GM18867 (cell line): ENCODE data around the gene CDC20B.

Experiments
- ATAC-seq: cut with Tn5 transposase; IDR thresholded peaks from one replicate; pipeline ENCODE4 v1.9.1; 2021; ENCODE audit warnings: mild to moderate bottlenecking, moderate library complexity; ENCODE audit not compliant: unreplicated experiment

The CDC20B gene, protein sequence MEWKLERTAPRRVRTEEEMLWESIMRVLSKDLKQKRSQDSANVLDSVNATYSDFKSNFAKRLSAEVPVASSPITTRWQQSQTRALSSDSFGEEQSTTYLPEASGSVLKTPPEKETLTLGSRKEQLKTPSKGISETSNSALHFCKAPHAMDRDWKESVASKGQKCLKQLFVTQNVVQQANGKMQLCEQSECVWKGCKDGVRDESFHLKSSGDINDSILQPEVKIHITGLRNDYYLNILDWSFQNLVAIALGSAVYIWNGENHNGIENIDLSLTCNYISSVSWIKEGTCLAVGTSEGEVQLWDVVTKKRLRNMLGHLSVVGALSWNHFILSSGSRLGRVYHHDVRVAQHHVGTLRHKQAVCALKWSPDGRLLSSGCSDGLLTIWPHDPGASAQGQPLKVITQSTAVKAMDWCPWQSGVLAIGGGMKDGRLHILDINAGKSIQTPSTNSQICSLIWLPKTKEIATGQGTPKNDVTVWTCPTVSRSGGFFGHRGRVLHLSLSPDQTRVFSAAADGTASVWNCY

DNA sequence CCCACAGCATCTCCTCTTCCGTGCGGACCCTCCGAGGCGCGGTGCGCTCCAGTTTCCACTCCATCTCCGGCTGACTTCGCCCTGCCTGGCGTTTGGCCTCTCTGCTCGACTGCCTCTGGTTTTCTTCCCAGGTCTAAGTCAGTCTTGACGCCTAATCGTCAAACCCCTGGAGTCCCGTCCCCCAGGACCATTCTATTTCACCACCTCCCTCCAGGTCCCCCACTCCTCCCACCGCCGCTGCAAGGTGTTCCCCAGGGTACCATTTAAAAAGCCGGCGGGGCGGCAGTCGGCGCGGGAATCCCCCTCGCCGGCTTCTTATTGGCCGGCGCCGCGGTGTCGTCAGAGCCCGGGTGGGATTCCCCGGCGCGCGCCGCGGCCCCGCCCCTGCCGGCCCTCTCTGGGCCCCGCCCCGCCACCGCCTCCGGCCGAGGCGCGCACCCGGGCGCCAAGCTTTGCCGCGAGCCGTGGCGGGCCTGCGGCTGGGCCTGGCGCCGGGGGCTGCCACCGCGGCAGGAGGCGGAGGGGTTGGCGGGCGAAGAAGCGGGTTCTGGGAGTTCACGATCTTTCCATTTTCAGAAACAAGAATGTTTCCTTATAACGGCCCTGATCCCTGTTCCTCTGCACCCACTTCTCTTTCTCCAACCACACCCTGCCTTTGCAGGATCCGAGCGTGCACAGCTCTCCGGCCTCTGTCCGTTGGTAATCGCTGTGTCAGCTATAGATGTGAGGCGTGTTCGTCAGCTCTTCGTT, at the start of gene CDC20B:
Gene CDC20B (minus strand): TSS at position 241 of the 750 bp plus-strand sequence. CDS start 177 bp downstream, at position 64.
- ATAC-seq, result peak; percentile 91

DNA sequence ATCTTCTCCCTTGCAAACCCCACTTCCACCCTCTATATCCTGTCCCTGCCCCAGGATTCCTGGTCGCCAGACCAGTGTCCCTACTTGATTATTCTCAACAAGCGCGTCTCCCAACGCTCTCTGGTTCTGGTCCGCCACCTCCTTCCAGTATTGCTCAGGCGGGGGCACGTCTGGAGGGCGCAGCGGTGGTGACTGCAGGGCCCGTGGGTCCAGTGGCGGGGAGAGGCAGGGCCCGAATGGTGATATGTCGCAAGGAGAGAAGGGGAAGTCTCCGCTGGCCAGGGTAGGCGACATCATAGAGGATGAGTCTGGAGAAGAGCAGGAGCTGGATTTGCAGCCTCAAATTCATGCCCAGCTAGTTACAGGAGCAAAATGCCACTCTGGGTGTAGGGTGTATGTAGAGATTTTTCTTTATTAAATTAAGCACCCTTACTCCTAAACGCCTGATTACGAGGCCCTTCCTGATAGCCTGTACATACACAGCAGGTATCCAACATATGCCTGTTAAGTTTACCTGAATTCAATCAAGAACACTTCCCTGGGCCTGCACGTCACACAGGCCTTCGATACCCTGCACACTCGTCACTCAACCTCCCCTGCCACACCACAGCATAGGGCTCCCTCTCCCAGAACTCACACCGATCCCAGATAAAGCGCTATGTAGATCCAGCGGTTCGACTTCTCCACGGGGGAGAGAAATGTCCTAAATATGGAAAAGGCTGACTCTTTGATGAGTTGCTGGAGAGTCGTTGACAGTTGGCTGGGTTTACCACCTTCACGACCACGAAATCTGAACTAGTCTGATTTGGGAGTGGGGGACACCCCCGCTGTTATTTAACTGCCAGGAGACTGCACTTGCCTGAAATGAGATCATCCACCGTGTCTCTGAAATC, 49.4 kb upstream of the CDC20B start:
- no peak for ATAC-seq

DNA sequence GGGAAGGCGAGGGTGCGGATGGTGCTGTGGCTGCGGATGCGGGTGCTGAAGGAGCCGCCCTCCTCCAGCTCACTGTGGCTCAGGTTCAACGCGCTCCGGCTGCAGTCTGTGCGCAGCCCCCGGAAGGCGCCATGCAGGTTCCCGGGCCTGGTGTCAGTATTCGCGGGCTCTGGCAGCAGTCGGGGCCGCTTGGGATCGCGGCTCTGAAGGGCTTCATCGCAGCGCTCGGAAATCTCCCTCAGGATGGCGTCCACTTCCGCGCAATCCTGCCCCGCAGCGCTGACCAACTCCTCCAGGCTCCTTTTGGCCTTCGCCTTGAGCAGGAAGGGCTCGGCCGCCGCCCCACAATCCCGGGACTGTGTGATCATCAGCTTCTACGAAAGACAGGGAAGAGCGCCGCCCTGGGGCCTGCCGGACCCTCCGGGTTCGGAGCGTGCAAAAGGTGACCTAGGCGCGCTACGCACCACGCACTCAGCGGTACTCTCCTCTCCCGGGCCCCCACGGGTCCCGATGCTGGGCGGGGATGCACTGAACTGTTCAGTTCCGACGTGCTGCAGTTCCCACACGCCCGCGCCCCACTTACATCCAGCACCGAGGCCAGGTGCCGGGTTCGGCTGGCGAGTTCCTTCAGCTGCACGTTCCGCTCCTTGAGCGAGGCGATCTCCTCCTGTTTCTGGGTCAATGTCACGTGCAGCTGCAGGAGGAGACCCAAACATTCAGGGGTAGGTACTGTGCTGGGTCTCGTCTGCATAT, 47.6 kb upstream of the CDC20B start:
- no peak for ATAC-seq

DNA sequence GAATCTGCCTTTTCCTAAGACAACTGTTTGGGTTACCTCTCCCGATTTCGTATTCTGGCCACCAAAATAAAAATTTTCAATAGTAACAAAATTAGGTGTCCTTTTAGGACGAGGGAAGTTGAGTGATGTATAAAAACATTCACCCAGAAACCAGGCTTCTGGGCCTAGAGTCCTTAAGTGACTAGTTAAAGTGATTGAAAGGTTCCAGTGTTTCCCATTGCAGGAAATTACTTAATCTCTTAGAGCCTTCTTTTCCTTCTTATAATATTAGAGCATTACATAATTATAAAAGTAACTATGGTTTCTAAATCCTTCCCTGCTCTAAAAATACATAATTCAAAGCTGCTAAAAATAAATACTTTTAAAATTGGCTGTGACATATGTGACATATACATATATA, 46.8 kb upstream of the CDC20B start:
- ATAC-seq, result no peak

DNA sequence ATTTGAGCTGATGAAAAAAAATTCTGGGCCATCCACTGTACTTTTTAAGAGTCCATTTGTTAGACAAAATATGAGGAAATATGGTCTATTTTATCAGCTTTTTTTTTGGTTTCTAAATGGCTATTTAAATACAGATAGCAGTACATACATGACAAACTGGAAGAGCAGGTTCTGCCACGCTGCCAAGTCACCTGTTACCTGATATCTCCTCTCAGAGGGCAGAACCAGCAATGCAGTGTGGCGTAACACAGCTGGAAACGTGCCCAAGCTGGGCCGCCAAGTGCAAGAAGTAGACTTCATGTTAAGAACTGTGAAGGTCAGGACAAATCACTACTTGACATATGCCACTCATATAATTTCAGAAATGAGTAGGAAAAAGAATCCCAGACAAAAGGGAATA, 46.0 kb upstream of the CDC20B start:
- no peak for ATAC-seq

DNA sequence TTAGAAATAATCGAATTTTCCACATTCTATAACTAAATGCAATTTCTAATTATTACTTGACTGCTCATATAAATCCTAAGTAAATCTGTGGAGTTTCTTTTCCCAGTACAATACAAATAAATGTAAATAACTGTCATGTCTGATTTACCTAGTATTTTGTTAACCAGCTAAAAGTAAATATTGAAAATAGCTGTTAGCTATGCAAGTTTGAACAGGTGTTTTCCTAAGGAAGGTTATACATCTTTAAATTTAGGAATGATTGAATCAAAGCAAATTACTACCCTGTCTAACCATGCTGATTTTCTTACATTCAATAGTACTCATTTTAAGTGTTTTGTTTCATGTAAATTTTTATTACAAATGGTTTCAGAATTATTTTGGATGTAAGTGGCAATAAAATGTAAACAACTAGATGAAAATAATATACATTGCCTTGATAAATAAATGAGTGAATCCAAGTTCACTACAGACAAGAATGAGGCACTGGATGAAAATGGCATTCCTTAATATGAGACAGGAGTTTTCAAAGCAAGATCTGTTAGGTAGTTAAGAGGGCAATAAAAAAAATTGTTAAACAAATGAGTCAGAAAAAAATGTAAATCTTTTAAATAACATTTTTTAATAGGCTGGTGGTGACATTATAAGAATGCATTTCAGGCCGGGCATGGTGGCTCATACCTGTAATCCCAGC, 38.4 kb upstream of the CDC20B start:
- no peak for ATAC-seq

DNA sequence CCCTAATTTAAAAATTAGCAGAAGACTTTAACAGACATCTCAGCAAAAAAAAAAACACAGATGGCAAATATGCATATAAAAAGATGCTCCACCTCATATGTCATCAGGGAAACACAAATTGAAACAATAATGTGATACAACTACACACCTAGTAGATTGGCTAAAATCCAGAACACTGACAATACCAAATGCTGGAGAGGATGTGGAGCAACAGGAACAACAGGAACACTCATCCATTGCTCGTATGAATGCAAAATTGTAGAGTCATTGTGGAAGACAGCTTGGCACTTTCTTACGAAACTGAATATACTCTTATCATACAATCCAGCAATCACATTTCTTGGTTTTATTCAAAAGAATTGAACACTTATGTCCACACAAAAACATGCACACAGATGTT, 32.0 kb upstream of the CDC20B start:
- no peak for ATAC-seq

DNA sequence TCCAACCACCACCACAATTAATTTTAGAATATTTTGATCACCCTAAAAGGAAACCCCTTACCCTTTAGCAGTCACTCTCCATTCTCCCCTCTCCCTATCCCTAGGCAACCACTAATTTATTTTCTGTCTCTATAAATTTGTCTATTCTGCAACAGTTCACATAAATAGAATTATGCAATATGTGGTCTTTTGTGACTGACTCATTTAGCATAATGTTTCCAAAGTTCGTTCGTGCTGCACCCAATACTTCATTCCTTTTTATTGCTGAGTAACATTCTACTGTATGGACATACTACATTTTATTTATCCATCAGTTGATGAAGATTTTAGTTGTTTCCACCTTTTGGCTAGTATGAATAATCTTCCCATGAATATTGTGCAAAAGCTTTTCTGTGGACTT, 18.2 kb upstream of the CDC20B start:
- no peak for ATAC-seq

DNA sequence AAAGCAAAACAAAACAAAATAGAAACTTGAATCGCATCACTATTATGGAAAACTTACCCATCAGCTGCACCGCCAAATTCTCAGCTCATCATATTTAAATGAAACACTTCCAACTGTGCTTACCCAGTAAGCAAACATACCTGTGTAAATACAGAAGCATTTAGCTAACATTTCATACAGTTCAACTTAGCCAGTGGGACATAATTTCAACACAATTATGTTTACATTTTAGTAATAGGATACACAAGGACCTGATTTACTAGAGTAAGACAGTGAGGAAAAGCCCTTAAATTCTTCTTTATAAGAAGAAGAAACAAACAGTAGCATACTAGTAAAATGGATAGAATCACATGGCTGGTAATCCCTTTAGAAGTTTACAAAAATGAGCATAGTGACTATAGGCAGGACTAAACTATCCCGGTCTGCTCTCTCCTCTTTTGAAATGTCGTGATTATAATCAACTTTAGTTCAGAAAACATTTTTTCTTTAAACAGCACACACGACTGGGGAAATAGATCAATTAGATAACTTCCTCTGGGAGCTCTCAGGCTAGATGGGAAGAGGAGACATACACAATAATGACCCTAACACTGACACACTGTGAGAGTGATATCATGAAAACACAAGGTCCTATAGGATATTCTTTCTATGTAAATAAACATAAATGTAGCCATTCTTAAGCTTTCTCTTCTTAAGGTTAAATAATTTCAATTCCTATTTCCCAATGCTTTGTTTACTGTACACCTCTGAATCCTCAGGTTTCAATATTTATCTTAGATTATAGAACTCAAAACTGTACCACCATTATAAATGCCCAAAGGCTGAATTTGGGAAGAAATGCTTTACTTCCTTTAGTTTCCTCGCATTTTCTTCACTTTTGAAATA, 15.9 kb upstream of the CDC20B start:
- ATAC-seq, result no peak

DNA sequence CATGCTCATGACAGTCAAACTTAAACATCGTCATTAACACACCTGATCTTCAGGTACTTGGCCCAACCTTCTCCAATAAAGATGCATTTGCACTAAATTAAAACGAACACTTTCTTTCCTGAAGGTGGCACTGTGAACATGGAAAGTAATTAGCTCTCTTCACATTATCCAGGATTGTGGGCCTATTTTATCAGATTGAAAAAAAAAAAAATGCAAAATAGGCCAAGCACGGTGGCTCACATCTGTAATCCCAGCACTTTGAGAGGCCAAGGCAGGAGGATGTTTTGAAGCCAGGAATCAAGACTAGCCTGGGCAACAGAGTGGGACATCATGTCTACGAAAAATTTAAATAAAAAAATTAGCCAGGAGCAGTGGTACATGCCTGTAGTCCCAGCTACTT, 14.4 kb upstream of the CDC20B start:
- no peak for ATAC-seq

DNA sequence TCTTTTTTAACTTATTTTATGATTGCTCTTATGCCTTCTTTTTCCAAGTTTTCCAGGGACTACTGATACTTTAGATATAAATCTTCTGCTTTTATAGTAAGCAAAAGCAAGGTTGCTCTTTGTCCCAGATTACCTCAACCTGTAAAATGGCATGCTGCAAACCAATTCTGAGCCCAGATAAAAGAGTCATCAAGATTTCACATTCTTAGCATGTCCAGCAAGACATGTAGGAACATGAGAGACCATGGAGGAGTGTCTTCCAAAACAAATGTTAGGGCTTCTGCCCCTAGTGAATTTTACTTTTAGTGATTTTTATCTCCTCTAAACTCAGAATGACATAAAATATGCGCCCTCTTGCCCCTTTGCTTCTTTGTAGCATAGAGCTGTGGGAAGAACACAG, 7.0 kb upstream of the CDC20B start:
- ATAC-seq, result no peak

DNA sequence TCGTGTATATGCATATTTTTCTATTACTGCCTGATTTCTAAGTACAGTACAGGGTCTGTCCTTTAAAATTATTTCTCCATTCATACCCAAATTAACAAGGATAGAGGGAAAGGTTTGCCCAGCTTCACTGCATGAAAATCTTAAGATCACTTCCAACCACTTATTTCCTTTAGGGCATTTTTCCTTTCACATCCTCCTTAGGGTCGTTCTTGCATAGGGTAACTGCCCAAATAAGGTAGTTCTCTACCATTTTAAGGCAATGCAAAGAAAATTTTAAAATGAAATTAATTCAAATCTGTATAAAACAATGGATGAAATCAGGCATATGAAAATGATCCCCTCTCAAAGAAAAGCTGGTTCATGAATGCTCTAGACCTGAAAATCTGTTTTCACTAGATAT, 4.1 kb upstream of the CDC20B start:
- no peak for ATAC-seq

DNA sequence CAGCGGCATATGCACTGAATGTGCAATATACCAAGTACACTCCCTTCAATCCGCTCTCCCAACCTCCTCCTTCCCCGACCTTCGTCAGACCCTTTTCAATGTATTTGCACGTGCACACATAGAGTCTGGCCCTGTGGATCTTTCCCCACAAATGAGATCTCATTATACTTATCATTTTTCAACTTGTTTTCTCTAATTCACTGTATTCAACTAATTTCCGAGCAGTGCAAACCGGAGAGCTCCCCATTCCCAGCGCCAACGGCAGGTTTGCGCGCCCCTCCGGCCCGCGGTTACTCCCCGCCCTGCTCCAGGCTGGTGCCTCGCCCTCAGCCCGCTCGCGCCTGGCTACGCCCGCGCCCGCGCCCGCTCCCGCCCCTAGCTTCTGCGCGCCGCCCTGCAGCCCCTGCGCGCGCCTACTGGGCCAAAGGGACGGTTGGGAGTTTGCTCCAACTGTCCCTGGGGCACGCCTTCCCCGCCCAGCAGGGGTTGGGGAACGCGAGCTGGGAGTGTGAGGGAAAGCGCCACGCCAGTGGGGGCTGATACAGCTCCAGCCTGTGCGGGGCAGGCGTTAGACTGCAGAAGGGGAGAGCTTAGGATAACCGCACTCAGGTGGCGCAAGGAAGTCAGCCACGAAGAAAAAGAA, 3.3 kb upstream of the CDC20B start:
- no peak for ATAC-seq

DNA sequence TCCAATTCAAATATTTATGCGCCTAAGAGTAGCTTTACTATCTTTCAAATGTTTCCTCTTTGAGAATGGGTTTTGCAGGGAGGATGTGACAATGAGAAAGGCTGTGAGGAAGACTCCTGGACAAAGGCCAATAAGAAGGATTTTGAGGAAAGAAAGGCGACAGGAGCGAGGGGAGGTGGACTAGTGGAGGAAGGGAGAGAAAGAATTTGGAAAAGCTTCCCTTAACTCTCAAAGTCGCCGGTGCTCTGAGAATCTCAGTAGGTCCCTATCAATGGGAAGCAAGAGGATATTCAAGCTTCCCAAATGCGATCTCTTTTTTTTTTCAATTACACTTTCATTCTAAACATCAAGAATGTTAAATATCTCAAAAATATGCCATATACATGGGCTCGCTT, 2.8 kb upstream of the CDC20B start:
- no peak for ATAC-seq

DNA sequence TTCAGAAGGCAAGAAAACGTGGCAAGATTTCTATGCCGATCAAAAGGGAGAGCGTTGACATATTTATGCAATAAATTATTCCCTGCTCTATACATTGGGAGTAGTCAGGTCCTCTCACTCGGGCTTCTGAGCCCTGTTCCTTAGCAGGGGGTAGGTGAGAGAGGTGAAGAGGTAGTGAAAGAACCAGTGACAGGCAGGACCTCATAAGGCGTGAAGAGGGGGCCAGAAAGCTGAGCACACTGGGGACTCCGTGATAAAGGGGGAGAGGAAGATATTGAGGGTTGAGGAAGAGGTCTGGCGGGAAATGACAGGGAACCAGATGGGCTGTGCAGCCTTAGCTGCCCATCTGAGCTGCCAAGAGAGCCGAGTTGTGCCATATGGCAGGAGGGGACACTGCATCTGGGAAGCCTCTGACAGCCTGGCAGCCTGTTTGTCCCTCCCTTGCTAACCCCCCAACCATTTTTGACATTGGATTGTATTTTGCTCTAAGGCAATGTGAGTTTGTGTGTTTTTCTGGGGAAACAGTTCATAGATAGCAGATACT, 782 bp upstream of the CDC20B start:
- peak; percentile 4 for ATAC-seq

DNA sequence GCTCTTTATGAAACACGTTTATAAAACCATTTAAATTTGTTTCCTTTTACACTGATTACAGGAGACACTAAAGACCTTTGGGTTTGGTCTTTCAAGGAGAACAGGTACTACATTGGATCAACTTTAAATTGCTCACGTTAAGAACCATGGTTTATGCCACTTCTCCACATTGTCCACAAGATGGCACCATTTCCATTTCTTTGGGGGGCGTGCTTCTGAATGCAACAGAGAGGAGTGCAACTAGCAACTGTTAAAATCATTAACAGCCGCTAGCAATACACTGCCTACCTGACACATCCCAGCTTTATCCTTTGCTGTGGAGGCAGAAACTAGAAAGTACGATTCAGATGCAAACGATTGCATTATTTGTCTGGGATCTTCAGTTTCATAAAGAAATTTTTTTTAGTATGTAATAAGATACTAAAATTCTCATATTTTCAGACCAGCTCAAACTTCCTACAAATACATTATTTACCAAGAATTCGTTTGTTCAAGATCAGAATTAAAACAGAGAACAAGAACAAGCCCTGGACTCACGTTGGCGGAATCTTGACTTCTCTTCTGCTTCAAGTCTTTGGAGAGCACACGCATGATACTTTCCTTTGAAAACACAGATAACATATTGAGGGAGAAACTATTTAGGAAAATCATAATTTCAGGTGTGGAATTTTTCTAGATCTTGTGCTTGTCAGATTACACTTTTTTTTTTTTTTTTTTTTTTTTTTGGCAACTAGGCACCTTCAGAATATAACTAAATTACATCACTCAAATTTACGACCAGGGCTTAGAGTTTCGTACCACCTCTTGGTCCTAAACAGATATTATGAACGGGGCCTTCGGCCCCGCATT, 702 bp downstream of the CDC20B start:
- ATAC-seq, result peak; percentile 71

DNA sequence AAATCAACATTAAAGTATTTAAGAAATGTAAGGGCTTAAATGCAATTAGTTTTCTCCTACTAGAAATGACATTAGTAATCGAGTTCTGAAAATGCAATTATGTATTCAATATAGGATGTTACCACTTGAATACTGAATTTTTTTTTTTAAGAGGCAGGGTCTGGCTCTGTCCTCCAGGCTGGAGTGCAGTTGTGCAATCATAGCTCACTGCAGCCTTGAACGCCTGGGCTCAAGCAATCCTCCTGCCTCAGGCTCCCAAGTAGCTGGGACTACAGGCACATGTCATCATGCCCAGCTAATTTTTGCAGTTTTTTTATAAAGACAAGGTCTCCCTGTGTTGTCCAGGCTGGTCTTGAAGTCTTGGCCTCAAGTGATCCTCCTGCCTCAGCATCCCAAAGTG, 1.5 kb downstream of the CDC20B start:
- no peak for ATAC-seq
